HG02943 (cell line): ENCODE measurements around the gene MLLT10.
"Not testable (repeated sequence)": the region's sequence is repeated elsewhere in the genome, so short reads cannot be mapped to it uniquely, and the experiment has no call there.

ENCODE experiments used
- ATAC-seq: cut with Tn5 transposase; IDR thresholded peaks from one replicate; pipeline ENCODE4 v1.9.1; 2021; ENCODE audit warnings: mild to moderate bottlenecking, low read depth, moderate library complexity; ENCODE audit not compliant: unreplicated experiment

Gene MLLT10

DNA sequence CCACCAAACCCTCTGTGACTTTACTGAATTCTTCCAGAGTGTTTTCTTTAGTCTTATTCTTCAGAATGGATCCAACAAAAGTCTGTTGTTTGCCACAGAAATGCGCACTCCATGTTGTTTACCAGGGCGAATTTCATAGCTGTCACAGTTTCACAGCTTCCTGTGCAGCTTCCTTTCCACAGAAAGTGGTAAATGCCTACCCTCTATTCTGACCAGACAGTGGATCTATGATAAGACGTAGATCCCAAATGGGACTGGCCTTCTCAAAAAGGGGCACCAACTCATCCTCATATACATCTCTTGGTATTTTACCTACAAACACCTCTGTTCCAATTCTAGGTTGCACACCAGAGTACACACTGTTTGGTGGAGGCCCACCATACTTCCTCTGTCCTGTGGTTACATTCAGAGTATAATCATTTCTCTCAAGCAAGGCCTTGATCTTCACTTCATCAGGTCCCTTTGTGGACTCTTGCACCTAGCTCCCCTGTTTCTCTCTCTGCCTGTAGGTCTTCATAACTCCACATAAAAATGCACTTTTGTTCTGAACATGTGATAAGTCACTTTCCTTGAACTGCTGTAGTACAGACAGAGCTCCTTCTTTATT lies 91.7 kb downstream of the MLLT10 start:
- ATAC-seq = no peak

GRCh38 chr10:21626457-21627161 lies 92.6 kb downstream of the MLLT10 start:
- ATAC-seq = no peak

DNA sequence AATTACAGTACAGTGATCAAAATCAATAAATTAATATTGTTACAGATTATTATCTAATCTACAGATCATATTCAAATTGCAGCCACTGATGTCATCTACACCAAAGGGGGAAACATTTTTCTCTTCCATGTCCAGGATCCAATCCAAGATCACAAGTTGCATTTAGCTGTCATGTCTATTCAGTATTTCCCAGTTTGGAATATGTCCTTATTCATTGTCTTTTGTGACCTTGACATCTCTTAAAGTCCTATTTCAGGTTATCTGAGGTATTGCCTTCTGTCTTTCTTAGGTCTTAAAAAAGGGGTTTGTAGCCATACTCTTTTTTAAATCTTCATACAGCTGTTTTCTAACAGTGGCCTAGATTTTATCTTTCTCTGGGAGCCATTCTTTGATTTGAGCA lies 93.3 kb downstream of the MLLT10 start:
- no peak for ATAC-seq

GRCh38 chr10:21628023-21628422 lies 94.0 kb downstream of the MLLT10 start:
- no peak for ATAC-seq

DNA sequence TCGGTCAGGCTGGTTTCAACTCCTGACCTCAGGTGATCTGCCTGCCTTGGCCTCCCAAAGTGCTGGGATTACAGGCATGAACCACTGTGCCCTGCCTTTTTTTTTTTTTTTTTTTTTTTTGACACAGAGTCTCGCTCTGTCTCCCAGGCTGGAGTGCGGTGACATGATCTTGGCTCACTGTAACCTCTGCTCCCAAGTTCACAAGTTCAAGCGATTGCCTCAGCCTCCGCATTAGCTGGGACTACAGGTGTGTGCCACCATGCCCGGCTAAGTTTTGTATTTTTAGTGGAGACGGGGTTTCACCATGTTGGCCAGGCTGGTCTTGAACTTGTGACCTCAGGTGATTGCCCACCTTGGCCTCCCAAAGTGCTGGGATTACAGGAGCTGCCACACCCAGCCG lies 94.6 kb downstream of the MLLT10 start:
- not testable (repeated sequence) for ATAC-seq

DNA sequence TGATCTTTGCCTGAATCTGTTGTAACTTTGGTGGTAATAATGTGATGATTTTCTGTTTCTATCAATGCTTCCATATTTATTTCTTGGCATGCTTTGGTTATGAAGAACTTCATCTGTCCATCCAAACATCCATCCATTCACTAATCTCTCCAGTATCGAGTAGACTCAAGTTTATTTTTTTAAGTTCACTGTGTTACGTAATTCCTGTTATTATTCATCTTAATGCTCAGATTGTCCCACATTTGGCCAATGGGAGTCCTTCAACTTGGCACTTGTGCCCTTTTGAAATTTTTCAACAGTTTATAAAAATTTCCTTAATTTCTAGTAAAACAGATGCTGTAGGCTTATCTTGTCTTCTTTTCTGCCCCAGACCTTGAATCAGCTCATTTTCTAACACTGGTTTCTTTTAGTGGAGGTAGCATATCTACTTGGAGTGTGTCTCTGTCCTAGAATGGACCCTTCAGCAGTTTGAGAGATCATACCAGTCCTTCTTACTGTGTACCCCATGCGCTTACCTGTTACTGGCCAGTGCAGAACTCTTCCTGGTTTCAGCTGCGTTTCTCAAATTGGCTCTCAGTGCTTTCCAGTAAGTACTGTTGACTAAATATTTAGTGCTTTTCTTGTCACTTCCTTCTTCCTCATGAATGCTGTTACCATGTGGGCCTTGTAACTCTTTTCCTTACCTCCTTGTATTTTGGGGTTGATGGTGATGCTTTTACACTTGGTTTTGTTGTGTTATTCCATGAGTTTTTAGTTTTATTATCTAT lies 100.8 kb downstream of the MLLT10 start:
- ATAC-seq = no peak

- no peak for ATAC-seq
Measured at GRCh38 chr10:21637795-21638194, 103.8 kb downstream of the MLLT10 start.

DNA sequence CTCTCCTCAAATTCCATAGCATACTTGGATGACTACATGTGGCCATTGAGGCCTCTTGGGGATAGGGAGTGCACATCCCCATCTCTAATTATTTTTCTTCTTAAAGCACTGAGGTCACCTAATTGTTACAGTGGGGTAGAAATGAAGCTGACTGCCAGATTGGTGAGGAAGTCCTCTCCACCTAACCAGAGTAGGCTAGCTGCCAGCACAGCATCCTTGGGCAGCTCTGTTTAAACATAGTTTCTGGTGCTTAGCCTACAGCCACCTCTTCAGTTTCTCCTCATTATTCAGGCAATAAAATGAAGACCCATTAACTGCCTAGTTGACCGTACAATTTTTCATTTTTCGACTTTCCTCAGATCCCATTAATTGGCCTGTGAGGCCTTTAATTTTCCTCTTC lies 104.6 kb downstream of the MLLT10 start:
- no peak for ATAC-seq

GRCh38 chr10:21648040-21648439 lies 114.0 kb downstream of the MLLT10 start:
- ATAC-seq = no peak

DNA sequence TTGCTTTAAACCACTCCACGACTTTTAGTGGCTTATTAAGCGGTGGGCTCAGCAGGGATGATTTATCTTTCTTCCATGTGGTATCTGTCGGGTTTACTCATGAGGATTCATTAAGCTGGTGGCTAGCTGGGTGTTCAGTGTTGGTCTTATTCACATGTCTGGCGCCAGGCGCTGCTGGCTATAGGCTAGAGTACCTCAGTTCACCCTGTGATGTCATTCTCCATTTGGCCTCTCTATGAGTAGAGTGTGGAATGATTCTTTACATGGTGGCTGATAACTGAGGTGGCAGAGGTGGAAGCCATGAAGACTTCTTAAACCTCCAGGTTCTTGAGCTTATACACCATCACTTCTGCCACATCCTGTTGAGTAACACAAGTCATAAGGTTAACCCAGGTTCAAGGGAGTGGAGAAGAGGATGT lies 115.4 kb downstream of the MLLT10 start:
- no peak for ATAC-seq

- ATAC-seq = no peak
Measured at GRCh38 chr10:21650353-21650752, 116.3 kb downstream of the MLLT10 start.

DNA sequence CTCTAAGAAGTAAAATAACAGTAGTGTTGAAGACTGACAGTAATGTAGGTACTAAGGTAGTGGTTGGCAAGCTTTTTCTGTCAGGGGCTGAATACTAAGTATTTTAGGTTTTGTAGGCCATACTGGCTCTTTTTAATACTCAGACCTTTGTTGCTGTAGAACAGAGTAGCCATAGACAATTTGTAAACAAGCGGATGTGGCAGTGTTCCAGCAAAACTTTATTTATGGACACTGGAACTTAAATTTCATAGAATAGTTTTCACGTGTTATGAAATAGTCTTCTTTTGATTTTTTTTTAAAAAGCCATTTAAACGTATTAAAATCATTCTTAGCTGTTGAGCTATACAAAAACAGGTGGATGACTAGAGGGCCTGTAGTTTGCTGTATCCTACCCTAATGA lies 121.2 kb downstream of the MLLT10 start:
- no peak for ATAC-seq

- ATAC-seq = no peak
Measured at GRCh38 chr10:21655687-21656086, 121.7 kb downstream of the MLLT10 start.

DNA sequence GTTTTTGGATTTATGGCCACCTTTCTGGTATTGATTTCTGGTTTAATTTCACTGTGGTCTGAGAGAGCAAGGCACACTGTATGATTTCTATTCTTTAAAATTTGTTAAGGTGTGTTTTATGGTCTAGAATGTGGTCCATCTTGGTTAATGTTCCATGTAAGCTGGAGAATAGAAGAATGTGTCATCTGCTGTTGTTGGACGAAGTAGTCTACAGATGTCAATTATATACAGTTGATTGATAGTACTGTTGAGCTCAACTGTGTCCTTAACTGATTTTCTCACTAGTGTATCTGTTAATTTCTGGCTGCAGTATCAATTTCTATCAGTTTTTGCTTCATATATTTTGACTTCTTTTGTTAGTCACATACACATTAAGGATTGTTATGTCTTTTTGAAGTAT lies 127.1 kb downstream of the MLLT10 start:
- ATAC-seq = no peak

- ATAC-seq = no peak
Measured at GRCh38 chr10:21661935-21662334, 127.9 kb downstream of the MLLT10 start.

DNA sequence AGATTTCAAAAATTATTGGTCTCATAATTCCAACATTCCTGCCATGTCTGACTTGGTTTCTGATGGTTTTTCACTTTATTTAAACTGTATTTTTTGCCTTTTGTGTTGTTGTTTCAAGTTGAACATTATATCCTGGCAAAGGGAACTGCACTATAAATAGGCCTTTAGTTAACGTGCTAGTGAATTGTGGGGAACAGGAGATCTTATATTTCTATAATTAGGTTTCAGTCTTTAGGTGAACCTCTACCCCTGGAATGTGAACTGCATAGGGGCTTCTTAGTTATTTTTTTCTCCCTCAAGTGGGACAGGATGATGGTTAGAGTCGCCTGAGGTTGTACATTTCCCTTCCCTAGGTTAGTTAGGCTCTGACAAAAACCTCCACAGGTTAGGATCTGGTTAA lies 128.6 kb downstream of the MLLT10 start:
- no peak for ATAC-seq

GRCh38 chr10:21668831-21669230 lies 134.8 kb downstream of the MLLT10 start:
- ATAC-seq = no peak

GRCh38 chr10:21670391-21670790 lies 136.4 kb downstream of the MLLT10 start:
- no peak for ATAC-seq

DNA sequence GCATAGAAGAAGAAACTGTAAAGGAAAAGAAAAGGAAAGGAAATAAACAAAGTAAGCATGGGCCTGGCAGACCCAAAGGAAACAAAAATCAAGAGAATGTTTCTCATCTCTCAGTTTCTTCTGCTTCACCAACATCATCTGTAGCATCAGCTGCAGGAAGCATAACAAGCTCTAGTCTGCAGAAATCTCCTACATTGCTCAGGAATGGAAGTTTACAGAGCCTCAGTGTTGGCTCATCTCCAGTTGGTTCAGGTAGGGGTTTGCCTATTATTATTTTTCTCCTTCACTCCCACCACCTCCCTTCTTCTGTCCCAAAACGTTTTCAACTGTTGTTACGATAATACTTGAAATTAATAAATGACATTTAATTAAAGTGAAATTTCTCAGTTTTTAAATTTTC lies 139.6 kb downstream of the MLLT10 start:
- ATAC-seq = no peak

DNA sequence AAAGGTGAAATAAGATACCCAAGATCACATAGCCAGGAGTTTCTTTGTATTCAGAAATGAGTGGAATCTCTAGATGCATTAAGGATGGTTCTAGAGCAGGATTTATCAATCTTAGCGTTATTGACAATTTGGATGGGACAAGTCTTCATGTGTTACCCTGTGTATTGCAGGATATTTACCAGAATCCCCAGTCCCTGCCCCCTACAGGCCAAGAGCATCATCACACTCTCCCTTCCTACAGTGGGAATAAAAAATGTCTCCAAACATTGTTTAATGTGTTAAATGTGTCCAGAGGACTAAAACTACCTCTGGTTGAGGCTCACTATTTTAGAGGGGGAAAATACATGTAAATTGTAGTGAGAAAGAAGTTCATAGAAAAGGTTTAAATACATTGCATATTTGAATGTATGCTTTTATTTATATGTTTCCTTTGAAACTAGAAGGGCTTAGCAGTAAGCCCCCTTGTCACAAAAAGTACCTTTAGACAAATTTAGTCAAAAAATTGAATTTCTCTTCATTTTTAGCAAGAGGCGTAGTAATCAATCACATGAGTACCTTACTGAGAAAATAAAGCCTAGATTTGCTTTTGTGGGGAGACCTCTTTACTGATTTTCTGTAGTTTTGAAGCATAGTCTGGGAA lies 141.2 kb downstream of the MLLT10 start:
- no peak for ATAC-seq

GRCh38 chr10:21677551-21677950 lies 143.5 kb downstream of the MLLT10 start:
- no peak for ATAC-seq
